Putamen (tissue), 1 donor: Measurements from ENCODE around the gene SNX18.

ENCODE experiments used
- DNase-seq: peaks from one replicate; pipeline ENCODE4 v3.0.0-alpha.2; 2016; ENCODE audit warnings: low spot score

SNX18 gene

GRCh38 chr5:54541823-54542783 is 24.5 kb downstream of the SNX18 start:
- DNase-seq, result no peak

DNA sequence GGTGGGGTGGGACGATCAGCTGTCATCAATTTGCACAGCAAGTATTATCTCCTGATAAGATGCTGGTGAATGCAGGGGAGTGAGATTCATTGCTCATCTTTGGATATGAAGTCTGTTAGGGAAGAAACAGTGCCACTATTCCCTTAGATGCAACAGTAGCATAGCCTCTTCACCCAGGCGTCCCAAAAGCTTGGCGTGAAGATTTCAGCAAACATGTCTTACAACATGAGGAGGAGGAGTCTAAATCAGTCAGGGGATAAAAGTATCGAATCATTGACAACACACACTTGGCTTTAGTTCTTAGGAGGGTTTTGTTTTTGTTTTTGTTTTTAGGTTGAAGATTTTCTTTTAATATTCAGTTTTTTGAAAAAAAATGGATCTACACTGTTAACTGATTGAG is 26.5 kb downstream of the SNX18 start:
- DNase-seq, result no peak

- DNase-seq, result no peak
Measured at GRCh38 chr5:54545796-54546195, 28.2 kb downstream of the SNX18 start.

DNA sequence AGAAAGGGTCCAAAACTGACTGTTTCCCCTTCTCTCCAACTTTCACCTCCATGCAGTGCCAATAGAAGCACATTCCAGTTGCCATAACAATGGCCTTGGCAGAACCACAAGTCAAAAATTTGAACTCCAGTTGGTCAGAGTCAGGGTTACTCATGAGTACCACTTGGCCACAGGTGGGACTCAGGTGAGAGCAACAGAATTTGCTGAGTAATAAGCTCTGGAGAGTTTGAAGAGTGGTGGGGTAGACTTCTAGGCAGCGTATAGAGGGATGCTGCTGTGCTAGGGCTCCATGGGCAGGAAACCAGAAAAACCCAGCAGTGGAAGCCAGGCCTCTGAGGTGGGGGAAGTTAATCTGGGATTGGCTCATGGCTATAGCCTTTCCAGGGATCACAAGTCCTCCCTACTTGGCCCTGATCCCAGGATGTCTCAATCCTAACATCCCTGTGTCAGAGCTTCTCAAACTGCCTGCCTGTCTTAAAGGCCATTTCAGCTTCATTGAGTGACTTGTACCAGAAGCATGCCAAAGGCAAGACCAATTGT is 30.2 kb downstream of the SNX18 start:
- DNase-seq, result no peak

DNA sequence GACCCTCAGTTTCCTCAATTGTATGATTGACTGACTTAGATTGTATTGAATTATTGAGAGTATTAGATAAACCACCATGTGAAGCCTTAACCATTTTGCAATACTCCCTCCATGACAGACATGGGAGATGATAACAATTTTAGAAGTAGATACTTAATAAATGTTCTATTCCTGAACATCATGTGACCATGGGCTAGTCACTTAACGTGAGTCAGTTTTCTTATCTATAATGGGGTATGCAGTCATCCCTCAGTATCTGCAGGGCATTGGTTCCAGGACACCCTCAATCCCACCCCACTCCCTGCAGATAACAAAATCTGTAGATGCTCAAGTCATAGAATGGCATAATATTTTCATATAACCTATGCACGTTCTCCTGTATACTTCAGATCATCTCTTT is 31.0 kb downstream of the SNX18 start:
- DNase-seq, result no peak

- no peak for DNase-seq
Measured at GRCh38 chr5:54551292-54551691, 33.7 kb downstream of the SNX18 start.

GRCh38 chr5:54551926-54552325 is 34.4 kb downstream of the SNX18 start:
- peak; percentile 70 for DNase-seq

DNA sequence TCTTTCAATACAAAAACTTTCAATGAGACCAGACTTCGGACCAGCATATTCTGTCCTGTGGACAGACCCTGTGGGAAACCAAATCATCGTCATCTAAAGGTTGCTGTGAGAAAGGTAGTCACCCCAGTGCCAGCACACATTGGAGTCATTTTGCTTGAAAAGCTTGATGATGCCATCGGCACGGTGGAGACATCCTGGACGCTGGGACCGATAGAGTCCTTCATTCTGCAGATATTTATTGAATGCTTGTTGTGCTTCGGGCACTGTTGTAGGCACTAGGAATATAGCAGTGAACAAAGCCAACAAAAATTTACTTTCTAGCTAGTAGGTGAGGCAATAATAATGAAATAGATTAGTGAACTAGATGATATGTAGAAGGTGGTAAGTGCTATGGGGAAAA is 34.9 kb downstream of the SNX18 start:
- no peak for DNase-seq

DNA sequence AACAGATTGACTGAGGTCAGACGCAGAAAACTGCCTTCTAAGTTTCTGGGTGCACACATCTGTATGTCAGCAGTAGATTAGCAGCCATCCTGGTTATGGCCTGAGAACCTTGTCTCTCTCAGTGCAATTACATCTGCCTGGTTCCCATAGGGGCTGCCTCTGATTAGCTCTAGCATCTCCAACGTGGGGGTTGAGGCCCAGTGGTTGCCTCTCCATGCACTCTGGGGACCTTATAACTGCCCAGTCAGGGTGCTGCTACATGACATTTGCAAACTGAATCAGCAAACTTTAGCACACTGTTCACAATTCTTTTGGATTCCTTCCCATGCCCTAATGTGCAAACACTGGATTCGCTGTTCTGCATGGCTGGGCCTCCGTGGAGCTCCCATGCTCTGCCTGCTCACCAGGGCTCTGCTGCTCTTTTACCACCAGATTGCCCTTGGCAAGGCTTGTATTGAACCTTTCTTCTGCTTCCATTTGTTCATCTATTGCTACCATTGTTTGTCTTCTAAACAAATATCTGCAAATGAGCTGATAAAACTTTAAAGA is 36.2 kb downstream of the SNX18 start:
- peak; percentile 93 for DNase-seq

- DNase-seq, result no peak
Measured at GRCh38 chr5:54556141-54556540, 38.6 kb downstream of the SNX18 start.

GRCh38 chr5:54558362-54558761 is 40.8 kb downstream of the SNX18 start:
- DNase-seq, result no peak

- DNase-seq, result no peak
Measured at GRCh38 chr5:54561651-54562050, 44.1 kb downstream of the SNX18 start.

DNA sequence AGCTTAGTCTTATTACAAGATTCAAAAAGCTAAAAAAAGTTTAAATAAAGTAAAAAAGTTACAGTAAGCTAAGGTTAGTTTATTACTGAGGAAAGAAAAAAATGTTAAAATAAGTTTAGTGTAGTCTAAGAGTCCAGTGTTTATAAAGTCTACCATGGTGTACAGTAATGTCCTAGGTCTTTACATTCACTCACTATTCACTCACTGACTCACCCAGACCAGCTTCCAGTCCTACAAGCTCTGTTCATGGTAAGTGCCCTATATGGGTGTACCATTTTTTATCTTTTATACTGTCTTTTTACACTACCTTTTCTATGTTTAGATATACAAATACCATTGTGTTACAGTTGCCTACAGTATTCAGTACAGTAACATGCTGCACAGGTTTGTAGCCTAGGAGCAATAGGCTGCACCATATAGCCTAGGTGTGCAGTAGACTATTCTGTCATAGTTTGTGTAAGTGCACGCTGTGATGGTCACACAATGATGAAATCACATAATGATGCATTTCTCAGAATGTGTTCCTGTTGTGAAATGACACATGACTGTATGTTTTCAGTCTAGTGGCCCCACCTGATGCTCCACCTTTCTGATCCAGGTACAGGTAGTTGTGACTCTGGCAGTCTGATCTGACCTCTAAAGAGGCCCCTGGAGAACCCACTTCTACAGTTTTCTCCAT is 45.7 kb downstream of the SNX18 start:
- DNase-seq, result no peak

DNA sequence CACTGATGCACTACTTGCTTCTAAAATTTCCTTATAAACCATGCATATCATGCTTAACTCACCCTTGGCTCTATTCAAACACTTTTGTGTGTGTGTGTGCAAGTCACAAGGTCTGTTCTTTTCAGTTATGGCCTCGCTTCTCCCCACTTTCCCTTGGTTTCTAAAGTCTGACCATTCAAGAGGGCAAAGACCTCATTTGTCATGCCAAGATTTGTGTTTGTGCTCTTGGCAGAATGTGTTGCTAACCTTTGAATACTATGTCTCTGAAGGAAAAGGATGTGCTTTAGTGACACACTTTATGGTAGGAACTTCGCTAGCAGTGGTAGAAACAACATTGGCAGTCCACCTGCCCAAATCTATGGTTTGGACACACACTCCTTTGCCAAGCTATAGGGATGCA is 50.4 kb downstream of the SNX18 start:
- no peak for DNase-seq

- DNase-seq, result no peak
Measured at GRCh38 chr5:54570916-54571315, 53.4 kb downstream of the SNX18 start.

DNA sequence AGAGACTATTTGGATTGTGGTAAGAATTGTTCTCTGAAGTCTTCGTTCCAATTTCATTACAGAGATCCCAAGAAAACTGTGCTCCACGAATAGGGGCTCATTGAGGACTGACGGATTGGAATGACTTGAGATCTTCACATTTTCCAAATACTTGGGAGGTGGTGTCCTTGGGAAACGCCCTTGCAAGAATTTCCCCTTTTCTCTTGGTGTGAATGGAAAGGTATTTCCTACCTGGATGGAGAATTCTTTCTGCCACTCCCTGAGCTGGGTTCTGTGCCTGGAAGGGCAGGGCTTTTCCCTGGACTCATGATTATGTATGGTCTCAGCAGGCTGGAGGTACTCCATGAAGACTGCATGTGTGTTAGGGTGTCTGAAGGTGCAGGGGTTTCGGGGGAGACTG is 53.9 kb downstream of the SNX18 start:
- DNase-seq, result no peak

DNA sequence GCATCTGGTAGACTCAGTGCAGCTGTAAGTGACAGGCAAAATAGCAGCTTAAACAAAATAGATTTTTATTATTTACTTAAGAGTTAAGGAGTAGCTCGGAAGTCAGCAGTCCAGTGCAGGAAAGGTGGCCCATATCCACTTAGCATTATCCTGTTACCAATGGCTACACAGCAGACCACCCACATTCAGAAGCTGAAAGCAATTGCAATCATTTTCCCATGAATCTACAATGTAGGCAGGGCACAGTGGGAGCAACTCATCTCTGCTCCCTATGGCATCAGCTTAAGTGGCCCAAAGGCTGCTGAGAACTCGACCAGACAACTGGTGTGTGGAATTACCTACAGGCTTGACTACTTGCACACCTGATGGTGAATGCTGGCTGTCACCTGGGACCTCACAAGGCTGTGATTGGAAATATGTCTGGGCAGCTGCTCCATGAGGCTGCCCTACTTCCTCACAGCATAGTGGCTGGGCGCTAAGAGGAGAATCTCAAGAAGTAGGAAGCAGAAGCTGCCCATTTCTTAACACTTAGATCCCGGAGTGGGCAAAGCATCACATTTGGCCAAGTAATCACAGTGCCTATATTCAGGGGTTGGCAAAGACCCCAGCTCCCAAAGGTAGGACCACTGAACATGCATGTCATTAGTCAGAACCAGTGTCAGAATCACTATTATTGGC is 56.4 kb downstream of the SNX18 start:
- DNase-seq, result no peak

- no peak for DNase-seq
Measured at GRCh38 chr5:54577528-54577927, 60.0 kb downstream of the SNX18 start.

DNA sequence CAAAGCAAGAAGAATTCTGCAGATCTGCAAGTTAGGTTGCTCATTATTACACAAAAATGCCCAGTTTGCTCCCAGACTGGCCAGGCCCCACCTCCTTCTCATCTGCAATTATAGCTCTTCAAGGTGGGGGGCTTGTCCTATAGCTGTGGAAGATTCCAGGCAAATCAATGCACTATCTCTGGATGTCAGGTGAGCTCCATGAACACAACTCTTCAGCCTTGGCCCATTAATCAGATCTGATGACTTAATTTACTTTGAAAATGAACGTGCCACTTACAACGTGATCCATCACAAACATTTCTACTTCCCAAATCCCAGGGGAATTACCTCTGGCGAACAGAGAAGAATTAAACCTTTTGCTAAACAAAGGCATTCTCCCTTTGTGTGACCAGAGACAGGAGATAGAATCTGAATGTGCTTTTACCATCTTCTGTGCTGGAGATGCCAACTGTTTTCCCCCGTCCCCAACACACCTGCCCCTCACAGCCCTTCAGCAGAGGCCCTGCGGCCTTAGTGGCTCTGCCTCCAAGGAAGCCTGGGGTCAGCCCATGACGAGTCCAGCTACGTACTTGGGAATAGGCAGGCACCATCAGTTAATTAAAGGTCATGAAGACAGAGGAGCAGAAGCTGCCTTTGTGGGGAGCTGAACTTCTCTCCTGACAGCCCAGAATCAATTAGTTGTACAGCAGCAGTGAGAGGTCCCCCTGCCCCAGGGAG is 60.5 kb downstream of the SNX18 start:
- DNase-seq, result no peak

DNA sequence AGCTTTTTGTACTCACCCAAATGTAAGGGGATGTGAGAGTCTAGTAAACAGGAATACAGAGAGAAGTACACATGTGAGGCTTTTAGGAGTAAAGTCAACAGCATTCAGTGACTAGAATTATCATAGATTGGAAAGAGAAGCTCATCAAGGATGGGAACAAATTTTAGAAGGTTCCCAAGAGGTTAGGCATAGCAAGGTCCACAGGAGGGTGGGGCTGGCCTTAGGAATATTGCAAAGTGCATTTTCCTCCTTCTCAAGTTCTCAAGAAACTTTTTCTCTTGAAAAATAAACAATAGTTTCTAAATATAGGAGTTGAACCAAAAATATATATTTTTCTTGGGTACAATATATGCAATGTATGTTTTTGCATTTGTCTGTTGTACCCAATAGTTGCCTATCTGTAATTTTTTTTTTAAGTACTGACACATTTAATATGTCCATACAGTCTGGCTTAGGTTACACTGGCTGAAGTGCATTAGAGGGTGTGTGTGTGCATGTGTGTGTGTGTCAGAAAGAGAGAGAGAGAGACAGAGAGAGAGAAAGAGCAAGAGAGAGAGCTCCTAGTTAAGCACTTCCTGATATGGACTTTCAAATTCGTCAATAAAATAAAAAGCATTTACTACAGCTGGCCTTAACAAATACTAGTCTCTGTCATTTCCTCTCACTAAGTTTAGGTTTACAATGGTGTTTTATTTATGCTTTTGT is 62.2 kb downstream of the SNX18 start:
- no peak for DNase-seq
